Activated gamma-delta T cell treated with anti-CD3 and anti-CD28 coated beads, Interleukin-2, amount 50 U/mL, for 16 hours (primary cell): ENCODE results near the gene ATP12A.

Experiments
- DNase-seq: peaks from one replicate; pipeline ENCODE4 v3.0.0-alpha.2; 2020; ENCODE audit warnings: low read depth

Gene ATP12A

DNA sequence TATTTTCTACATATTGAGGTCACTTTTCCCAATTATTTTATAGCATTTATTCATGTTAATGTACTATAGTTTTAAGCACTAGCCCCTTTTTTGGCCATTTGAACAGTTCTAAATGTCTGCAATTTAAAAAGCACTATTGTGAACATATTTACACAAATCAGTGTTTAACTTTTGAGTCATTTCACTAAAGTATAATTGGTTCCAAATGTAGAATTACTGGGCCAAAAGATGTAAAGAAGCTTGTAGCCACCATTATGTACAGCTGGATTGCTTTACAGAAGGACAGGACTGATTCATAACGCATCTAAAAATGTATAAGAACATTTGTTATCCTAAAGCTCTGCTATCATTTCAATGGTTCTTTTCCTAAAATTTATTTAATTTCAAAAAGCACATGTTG lies 16.6 kb upstream of the ATP12A start:
- no peak for DNase-seq

DNA sequence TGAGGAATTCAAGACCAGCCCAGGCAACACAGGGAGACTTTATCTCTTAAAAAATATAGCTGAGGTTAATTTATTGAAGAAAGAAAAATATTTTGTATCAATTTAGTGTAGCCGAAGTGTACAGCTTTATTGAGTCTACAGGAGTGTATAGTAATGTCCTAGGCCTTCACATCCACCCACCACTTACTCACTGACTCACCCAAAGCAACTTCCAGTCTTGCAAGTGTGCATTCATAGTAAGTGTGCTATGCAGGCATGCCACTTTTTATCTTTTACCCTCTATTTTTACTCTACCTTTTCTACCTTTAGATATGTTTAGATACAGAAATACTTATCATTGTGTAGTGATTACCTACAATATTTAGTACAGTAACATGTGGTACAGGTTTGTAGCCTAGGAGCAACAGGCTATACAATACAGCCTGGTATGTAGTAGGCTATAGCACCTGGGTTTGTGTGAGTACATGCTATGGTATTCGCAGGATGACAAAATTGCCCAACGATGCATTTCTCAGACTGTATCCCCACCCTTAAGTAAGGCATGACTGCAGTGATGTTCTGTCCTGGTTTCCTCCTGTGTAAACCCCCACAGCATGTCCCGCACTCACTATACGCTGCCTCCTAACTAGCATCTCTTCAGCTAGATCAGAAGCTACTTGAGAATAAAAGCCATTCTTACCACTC lies 15.3 kb upstream of the ATP12A start:
- no peak for DNase-seq

DNA sequence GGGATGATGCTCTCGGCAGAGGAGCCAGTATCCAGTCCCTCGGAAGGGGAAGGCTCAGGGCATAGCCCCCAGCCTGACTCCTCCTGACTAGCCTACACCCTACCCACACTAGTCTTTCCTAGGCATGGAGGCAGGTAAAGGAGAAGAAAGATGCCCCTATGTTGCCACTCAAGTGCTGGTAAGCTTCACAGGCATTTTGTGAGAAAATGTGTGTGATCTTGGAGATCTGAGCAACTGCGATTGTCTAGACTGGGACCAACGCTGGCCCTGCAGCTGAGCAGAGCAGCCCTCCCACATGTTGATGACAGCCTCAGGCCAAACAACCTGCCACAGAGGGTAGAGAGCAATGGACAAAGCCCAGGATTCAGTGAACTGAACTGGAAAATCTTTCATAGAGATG lies 11.7 kb upstream of the ATP12A start:
- DNase-seq: no peak

DNA sequence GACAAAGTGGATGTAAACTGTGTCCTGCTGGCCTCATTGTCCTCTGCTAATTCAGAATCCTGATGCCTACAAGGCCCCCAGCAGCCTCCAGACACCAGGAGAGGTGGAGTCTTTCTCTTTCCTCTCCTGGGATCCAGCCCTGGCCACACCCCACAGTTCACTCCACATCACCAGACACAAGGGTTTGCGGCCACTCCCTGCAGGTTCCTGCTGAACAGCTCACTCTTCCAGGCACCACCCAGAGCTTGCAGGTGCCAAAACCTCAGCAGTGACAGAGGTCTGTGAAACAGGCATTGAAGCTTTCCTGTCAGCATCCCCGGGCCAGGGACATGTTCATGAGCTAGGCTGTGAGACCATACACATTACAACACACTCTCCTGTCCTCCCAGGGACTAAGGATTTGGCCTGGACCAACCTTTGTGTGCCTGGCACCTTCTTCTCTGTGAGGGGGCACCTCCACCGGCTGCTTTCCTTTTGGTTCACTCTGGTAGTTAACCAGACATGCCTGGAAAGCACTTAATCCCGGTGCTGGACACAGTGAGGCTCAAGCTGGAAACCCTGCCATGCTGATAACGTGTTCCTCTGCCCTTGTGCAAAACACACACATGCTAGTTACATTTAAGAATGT lies 11.1 kb upstream of the ATP12A start:
- no peak for DNase-seq

DNA sequence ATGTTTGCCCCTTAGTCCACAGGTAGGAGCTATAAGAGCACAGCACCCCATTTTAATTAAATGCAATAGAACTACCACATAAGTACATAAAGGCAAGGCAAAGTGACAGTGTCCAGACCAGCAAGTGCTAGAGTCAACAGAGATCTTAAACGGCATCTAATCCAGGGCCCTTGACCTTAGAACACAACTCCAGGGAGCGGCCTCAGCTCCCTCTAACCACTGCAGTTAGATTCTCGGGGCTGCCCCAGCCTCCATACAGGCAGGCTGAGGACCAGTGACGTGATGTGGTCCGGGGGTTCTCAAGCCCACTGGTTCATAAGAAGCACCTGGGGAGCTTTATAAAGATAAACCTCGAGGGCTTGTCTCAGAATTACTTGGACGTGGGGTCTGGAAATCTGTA lies 10.0 kb upstream of the ATP12A start:
- no peak for DNase-seq

DNA sequence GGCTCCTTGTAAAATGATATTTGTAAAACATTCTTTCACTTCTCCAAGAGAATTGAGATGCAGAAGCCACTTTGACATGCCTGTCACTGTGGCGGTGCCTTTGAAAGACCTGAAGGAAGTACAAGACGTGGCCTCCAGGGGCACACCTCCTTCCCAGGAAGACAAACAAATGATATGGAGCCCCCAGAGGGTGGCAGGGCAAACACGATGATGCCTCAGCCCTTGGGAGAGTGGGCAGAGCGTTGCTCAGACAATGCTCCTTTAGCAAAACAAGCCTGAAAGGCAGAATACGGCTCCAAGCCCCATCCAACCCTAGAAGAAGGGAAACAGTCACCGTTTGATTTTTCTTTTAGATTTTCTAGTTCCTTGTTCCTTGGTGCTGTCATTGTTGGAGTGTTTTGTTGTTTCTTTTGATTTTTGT lies 9.2 kb upstream of the ATP12A start:
- DNase-seq: no peak

DNA sequence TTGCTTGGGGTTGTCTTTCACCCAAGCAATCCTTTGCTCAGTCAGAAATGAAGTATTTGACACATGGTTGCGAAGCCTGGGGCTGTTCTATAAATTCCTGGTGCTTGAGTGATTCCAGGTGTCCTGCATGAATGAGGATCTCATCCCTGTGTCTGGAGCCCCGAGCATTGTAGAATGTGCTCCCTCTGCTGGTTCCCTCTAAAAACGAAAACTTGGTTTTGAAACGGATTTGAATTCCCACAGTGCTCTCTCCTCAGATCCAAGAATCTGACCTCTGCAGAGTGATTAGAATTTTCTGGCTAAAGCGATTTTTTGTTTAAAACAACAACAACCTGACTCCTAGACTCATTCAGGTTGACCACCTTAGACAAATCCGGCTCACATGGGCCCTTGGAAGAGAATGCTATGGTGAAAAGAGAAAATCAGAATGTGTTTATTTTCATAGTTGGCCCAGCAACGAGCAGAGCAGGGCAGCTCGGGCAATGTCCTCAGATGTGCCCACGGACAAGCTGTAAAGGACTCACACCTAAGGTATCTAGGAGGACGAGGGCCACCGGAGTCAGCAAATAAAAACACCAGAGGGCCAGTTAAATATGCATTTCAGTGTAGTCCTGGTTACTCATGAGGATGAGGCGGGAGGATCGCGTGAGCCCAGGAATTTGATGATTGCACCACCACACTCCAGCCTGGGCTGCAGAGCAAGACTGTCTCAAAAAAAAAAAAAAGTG lies 8.7 kb upstream of the ATP12A start:
- no peak for DNase-seq

DNA sequence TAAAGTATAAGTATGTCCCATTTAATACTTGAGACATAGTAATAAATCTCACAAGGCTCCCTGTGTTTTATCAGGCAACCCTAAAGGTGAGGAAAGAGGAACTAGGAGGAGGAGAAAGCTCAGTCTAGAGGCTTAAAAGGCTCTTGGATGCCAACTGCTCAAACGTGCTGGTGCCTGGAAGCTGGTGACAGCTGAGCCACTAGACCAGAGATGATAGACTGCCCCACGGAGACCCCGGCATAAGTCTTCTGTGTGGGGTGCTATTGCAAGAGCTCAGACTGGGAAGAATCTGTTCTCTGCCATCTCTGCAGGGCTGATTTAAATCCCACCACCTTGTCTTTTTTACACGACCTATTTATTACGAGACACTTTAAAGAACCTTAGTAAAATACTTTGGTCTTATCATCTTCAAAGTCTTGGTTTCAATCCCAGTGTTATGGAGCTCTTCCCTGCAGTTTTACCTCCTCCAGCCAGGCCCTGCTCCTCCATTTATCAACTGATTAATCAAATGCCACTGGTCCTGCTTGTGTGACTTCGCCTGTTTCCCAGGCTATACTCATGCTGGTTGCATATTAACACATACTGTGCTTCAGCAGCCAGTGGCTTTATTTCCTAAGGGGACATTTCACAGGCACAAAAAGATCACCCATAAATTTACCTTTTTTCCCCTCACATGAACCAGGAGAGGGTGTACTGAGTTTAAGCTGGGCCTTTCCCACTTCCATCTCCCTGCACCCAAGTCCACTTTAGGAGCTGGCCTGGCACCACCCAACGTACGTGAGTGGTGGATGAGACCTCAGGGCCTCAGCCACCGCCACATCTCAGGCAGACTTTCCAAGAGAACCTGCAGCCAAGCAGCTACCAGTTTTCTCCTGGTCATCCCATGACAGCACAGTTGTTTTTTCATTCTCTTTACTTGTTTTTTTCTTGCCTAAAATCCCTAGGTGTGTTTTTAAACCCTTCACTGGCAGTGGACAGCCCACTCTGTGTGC lies 7.8 kb upstream of the ATP12A start:
- no peak for DNase-seq

DNA sequence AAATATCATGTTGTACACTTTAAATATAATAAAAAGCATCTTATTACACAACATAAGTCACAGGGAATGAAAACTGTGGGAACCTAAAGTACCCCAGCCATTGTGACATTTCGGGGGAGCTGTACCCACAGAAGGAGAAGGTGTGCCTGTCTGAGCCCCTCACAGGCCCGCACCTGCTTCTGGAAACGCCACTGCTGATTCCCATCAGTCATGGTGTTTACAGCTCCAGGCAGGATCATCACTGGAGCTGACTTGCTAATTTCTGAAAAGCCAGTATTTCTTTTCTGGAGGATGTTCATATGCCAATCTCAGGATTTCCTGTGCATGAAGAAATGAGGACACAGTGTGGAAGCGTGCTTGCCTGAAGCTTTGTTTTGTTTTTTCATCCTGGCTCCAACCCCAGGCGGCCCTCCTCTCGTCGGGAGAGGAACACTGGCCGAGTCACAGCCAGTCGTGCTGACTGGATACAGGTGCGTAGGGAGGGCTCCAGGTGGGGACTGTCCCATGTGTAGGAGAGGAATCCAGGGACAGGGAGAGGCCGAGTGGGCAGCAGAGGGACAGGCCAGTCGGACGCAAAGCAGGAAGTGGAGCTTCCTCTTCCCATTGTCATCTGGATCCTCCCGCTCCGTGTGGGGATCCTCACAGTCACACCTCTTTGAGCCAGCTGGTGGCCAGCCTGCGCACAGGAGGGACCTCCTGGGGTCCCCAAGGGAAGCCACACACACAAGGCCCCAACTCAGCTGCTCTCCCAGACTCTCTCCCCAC lies 4.2 kb upstream of the ATP12A start:
- no peak for DNase-seq

DNA sequence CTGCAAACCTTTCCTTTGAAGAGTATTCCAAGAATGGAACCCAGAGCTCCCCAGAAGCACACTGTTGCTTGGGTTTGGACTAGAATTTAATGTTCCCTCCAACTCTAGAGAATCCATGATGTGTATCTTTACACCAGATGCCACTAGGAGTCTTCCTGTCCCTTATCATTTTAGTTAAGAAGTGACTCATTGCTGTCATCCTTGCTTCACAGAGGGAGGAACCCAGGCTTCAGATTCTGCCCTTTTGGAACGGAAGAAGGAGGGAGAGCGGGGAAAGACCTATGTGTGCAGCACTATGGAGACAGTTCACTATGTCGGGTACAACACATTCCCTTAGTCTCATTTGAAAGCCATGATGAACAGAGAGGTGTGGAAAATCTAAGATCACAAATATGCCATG lies 2.1 kb upstream of the ATP12A start:
- no peak for DNase-seq

DNA sequence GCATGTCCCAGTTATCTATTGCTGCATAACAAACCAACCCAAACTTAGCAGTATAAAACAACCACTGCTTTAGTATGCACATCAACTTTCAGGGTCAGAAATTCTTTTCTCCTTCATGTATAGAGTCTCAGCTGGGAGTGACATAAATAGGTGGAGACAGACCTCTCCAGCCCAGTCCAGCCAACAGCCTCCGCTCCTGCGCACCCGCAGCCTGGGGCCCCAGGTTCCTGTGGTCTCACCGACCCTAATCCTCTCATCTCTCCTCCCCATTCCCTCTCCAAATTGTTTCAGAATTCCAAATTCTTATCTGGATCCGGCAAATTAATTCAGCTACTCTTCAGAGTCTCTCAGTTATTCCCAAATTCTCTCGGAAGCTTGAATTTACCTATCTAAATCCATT lies 522 bp upstream of the ATP12A start:
- DNase-seq: no peak

DNA sequence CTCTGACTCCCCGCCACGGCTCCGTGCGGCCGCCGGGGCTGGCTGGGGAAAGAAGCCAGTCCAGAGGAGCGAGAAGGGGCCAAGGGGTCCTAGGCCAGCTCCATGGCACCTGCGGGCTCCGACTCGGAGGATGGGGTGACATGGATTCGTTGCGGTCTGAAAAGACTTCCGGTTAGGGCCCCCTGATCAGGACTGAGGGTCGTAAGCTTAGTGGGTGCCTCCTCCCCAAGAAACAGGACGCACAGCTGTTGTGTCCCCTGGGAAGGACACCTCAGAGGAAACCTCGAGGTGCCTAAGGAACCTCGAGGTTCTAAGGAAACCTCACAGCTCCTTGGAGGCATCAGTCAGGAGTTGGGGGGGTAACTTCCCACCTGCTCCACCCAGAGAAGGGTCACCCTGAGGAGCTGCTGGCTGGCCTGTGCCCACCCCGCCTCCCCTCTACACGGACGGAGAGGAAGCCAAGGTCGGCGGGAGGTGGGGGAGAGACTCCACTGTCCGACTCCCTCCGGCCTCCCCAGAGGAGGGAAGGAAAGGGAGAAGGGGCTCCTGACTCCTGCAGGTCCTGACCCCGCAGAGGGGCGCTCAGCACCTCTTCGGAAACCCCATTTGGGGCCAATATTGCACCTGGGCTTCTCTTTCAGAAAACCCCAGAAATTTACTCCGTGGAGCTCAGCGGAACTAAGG lies 855 bp downstream of the ATP12A start:
- no peak for DNase-seq

DNA sequence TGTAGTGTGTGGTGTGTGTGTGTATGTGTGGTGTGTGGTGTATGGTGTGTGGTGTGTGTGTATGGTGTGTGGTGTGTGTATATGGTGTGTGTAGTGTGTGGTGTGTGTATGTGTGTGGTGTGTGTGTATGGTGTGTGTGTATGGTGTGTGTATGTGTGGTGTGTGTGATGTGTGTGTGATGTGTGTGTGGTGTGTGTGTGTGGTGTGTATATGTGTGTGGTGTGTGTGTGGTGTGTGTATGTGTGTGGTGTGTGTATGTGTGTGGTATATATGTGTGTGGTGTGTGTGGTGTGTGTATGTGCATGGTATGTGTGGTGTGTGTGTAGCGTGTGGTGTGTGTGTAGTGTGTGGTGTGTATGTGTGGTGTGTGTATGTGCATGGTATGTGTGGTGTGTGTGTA lies 1.7 kb downstream of the ATP12A start:
- DNase-seq: no peak

DNA sequence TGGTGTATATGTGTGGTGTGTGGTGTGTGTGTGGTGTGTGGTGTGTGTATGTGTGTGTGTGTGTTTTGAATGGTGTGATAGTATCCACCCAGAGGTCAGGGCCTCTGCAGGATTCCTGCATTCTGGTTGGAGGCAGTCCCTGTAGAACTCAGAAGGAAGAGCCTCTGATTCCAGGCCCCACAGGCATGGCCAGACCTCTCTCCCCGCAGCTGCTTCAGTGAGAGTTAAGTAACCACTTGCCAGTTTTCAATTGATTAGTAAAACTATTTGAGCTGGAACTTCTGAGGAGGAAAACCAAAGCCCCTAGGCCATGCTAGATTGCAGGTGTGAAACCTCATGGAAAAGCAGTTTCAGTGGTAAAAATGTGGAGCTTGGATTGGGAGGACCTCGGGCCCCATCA lies 2.1 kb downstream of the ATP12A start:
- no peak for DNase-seq

DNA sequence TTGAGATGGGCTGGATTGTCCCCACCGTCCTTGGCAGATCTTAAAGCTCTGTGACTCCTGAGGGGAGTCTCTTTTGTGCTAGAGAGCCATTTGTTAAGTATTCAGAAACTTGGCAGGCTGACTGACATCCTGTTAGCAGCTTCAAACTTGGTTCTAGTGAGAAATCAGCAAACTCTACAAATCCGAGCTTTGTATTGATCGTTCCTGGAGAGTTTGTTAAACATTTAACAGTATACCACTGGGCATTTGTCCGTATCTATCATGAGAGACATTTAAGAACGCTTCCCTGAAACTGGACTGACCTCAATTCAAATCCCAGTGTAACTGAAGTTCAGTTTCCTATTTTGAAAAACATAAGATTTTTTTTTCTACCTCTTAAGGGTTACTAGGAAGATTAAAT lies 3.1 kb downstream of the ATP12A start:
- no peak for DNase-seq

DNA sequence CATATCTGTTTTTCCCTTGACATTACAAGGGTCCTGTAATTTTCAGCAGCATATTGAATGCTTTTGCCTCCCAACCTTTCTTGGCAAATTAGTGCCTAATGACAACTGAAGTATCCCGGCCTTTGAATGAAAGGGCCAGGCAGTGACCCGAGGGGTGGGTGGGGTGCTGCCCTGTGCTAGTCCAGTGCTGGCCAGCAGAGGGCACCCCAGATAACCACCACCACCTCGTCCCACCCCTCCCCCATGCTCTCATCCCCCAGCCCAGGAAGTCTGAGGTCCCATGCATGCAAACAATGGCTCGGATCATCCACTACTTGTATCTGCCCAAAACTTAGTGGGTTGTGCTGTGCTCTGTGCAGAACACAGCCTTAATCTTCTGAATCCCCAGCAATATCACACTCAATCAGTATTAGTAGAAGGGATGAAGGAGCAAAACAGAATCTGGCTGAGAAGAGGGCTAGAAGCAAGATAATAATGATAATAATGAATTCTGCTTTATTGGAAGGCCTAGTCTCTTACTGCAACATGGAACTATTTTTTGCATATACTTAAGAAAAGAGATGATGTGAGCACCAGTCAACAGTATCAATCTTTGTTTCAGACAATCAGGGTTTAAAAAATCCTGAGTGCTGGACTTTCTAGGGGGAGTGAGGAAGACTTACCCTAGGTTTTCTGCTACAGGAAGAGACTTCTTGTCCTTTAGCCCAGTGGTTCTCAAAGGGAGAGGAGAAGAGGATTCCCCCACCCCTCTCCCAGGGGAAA lies 3.8 kb downstream of the ATP12A start:
- DNase-seq: peak; percentile 29

DNA sequence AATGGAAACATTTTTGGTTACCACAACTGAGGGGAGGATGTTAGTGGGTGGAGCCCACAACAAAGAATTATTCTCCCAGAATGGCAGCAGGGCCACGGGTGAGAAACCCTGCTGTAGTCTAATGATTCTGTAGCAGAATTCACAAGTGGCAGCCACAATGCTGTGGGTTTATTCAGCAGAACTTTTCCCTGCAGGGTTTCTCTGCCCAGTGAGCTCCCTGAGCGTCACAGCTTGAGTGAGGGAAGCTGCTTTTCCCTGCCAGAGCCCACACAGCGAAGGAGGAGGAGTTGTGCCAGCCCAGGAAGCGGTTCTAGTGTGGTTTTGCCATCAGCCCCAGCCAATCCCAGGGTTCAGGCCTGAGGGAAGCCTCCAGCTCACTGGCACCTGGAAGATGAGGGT lies 4.4 kb downstream of the ATP12A start:
- no peak for DNase-seq

DNA sequence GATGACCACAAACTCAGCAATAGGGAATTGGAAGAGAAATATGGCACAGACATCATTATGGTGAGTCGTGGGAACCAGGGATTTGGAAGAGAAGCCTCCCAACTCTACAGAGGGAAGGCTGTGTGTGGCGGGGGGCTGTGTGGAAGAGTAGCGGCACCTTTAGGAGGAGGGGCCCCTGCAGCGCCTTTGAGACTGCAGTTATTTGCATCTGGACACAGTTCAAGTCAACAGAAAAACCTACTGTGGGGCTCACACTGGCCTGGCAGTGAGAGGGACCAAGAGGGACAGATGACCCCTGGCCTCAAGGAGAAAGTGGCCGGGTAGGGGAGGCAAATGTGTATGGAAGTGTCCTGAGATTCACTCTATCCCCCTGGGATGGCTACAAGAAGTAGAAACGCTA lies 5.1 kb downstream of the ATP12A start:
- DNase-seq: no peak

DNA sequence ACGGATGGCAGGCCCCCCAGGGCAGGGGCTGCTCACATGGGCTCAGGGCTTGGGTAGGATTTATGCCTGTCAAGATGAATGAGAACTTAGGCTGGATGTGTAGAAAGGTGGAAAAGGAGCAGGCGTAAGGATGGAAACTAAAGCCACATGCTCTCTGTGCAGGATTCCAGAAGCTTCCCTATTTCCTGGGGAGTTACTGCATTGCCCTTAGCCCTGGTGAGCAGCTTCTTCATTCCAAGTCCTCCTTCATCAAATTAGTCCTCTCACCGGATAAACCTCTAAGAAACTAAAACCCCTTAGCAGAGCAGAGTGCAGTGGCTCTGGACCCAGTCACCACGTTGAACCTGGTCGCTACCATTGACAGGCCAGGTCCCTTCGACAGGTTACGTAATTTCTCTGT lies 7.4 kb downstream of the ATP12A start:
- no peak for DNase-seq

DNA sequence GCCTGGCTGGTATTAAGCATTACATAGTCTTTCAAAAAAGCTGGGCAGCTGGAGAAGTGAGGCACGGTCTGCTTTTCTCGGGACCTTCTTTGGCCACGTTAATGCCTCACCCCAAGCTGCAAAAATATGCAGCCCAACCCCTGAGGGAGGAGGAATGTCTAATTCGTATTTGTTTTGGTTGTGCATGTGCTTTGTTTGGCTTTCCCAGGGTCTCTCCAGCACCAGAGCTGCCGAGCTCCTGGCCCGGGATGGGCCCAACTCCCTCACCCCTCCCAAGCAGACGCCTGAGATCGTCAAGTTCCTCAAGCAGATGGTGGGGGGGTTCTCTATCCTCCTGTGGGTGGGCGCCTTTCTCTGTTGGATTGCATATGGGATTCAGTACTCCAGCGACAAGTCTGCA lies 7.9 kb downstream of the ATP12A start:
- DNase-seq: no peak
